Cardiac fibroblast (primary cell): Measurements from ENCODE around the gene GNG7.
"Not testable (repeated sequence)": the region's sequence is repeated elsewhere in the genome, so short reads cannot be mapped to it uniquely, and the experiment has no call there.

ENCODE experiments used
- DNase-seq, 2 donors: peaks; one replicate each; pipeline versions ENCODE4 v3.0.0 to v3.0.0-alpha.2; 2010; ENCODE audit warnings: low read depth in 2 of 2
- H3K4me3 ChIP-seq, 2 donors: replicated peaks in 1 of 2; 1 replicate in 1 of 2; 2 replicates in 1 of 2; pipeline ENCODE4 v1.5.1; 2011; ENCODE audit warnings: low read depth in 2 of 2, low read length in 2 of 2, mild to moderate bottlenecking in 2 of 2, moderate library complexity in 1 of 2
- TF ChIP-seq, protein P1 (sequence below): IDR thresholded peaks from one replicate; pipeline ENCODE4 v1.5.1; 2011; ENCODE audit warnings: low read depth, mild to moderate bottlenecking, low read length, inconsistent platforms

The GNG7 gene

DNA sequence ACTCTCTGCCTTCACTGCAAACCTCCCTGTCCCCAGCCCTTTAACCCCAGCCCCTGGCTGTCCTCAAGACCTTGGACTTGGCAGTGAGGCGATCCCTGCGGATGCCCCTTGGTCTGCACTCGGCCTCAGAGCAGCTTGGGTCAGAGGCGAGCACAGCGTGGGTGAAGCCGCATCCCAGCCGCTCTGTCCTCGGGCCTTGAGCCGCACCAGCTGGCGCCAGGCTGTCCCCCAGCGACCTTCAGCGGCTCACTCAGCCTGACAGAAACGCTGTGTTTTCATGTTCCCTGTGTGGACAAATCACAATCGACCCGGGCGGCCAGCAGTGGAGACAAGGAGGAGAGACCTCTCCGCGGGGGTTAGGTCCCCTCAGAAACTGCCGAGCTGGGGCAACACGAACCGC is 52.0 kb downstream of the GNG7 start:
- TF ChIP-seq, protein P1, sequence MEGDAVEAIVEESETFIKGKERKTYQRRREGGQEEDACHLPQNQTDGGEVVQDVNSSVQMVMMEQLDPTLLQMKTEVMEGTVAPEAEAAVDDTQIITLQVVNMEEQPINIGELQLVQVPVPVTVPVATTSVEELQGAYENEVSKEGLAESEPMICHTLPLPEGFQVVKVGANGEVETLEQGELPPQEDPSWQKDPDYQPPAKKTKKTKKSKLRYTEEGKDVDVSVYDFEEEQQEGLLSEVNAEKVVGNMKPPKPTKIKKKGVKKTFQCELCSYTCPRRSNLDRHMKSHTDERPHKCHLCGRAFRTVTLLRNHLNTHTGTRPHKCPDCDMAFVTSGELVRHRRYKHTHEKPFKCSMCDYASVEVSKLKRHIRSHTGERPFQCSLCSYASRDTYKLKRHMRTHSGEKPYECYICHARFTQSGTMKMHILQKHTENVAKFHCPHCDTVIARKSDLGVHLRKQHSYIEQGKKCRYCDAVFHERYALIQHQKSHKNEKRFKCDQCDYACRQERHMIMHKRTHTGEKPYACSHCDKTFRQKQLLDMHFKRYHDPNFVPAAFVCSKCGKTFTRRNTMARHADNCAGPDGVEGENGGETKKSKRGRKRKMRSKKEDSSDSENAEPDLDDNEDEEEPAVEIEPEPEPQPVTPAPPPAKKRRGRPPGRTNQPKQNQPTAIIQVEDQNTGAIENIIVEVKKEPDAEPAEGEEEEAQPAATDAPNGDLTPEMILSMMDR: no peak
- H3K4me3 ChIP-seq: no peak overlapping the region
- peak in 1 of 2 donors; percentile 14 for DNase-seq

DNA sequence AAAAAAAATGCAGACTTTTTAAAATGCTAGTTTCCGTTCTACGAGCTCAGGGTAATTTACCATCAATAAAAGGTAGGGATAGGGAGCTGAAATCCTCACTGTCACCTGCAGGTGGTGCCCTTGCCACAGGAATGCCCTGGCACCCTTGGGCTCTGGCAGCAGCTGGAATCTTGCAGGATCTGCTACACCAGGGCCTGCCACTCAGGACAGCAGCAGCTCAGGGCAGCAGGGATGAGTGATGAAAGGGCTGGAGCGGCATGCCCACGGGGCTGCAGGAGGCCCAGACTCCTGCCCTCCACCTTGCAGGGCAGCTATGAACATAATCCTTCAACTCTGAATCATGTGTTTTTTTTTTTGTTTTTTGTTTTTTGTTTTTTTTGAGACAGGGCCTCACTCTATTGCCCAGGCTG is 54.0 kb downstream of the GNG7 start:
- no peak overlapping the region for H3K4me3 ChIP-seq
- TF ChIP-seq, protein P1: peak; percentile 75
- DNase-seq: peak; percentile 81 to 85

DNA sequence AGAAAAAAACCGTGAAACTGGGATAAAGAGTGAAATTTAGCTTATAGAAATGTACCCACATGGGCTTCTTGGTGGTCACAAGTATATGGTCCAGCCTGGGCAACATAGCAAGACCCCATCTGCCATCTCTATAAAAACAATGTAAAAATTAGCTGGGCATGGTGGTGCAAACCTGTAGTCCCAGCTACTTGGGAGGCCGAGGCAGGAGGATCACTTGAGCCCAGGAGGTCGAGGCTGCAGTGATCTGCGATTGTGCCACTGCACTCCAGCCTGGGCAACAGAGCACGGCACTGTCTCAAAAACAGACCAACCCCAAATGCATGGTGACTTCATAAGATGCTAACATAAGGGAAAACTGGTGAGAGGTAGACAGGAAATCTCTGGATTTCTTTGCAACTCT is 54.4 kb downstream of the GNG7 start:
- no peak for DNase-seq
- no peak overlapping the region for H3K4me3 ChIP-seq
- TF ChIP-seq, protein P1: no peak

DNA sequence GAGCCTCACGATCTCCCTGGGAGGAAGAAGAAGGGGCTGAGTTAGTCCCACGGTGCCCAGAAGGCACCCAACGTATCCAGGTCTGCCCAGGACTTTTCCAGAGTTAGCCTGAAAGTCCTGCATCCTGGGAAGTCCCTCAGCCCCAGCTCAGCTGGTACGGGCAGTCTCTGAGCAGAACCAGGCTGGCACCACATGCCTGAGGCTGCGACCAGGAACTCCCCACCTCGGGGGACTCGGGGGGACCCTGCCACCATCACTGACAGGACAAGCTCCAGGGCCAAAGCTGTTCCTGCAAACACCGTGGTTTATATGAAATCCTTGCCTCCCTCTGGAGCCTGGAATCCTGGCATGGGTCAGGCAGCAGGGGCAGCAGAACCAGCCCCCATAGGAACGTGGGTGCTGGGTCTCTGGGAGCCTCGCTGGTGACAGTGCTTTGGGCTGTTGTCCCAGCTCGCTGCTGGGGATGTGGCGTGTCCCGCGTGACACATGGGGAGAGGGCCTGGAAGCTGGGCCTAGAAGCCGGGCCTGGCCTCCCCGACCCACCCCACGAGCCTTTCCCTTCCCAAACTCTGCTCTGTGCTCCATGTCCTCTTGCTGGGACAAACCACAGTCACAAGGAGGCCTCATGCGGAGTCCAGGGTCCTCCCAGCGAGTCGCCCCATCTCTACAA is 55.5 kb downstream of the GNG7 start:
- DNase-seq: no peak
- TF ChIP-seq, protein P1: no peak
- H3K4me3 ChIP-seq: no peak overlapping the region

DNA sequence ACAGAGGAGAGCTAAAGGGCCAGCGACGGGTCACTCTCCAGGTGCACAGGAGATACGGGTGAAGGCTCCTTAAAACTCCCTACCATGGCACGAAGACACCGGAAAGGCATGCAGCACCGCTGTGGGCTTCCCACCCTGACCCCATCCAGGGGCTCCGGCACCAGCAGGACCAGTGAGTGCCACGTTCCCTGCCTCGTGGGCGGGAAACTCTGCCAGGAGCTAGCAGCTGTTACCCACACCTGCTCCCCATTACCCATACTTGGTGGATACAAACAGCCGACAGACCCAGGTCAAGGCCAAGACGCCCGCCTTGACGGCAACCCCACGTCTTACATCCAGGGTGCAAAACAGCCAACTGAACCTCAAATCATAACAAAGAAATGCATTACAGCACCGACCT is 56.7 kb downstream of the GNG7 start:
- DNase-seq: no peak
- no peak overlapping the region for H3K4me3 ChIP-seq
- TF ChIP-seq, protein P1: no peak

DNA sequence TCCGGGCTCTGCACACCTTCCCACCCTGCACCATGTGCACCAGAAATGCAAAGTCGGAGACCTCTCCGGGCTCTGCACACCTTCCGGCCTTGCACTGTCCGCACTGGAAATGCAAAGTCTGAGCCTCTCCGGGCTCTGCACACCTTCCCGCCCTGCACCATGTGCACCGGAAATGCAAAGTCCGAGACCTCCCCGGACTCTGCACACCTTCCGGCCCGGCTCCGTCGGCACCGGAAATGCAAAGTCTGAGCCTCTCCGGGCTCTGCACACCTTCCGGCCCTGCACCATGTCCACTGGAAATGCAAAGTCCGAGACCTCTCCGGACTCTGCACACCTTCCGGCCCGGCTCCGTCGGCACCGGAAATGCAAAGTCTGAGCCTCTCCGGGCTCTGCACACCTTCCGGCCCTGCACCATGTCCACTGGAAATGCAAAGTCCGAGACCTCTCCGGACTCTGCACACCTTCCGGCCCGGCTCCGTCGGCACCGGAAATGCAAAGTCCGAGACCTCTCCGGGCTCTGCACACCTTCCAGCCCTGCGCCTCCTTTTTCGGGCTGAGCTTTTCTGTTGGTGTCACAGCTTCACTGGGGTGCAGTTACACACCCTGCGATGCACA is 59.3 kb downstream of the GNG7 start:
- not testable (repeated sequence) for DNase-seq, H3K4me3 ChIP-seq

DNA sequence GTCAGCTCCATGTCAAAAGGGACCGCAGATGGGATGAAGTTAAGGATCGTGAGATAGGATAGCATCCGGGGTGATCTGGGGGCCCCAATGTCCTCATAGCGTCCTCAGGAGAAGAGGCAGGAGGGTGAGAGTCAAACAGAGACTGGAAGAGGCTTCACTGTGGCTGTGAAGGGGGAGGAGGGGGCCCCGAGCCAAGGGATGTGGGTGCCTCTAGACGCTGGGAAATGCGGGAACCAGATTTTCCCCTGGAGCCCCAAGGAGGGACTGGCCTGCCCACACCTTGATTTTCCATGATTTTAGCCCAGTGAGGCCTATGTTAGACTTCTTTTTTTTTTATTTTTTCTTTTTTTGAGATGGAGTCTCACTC is 61.2 kb downstream of the GNG7 start:
- no peak overlapping the region for H3K4me3 ChIP-seq
- TF ChIP-seq, protein P1: no peak
- DNase-seq: no peak
